Chondrocyte (in vitro differentiated cells): ENCODE data around the gene PFKP. TPM values are rescaled to one million over a fixed set of nuclear protein-coding genes. Genes with fewer than 3 reads are reported as not detected.

ENCODE experiments used
- DNase-seq: peaks from one replicate; pipeline ENCODE4 v3.0.0; 2021; ENCODE audit warnings: mixed read lengths, low spot score
- H3K27ac Mint-ChIP-seq: one replicate; pipeline ENCODE4 v1.8.0; 2021; ENCODE audit warnings: mild to moderate bottlenecking, moderate library complexity, mixed read lengths; ENCODE audit not compliant: unreplicated experiment
- H3K27me3 Mint-ChIP-seq: 2 replicates; pipeline ENCODE4 v1.8.0; 2021; ENCODE audit warnings: low read depth, mixed read lengths
- H3K36me3 Mint-ChIP-seq: 2 replicates; pipeline ENCODE4 v1.8.0; 2021; ENCODE audit warnings: low read depth, mixed read lengths
- H3K4me1 Mint-ChIP-seq: 2 replicates; pipeline ENCODE4 v1.8.0; 2021; ENCODE audit warnings: low read depth, mild to moderate bottlenecking, mixed read lengths
- H3K4me3 Mint-ChIP-seq: one replicate; pipeline ENCODE4 v1.8.0; 2021; ENCODE audit warnings: mild to moderate bottlenecking, moderate library complexity, mixed read lengths; ENCODE audit not compliant: unreplicated experiment
- H3K9me3 Mint-ChIP-seq: 2 replicates; pipeline ENCODE4 v1.8.0; 2021; ENCODE audit warnings: low read depth, mixed read lengths
- CTCF ChIP-seq: fragments of 200-600 bp; sonication (generic); IDR thresholded peaks from 2 replicates; pipeline ENCODE4 v1.5.0; 2021; ENCODE audit warnings: antibody characterized with exemption, mild to moderate bottlenecking, moderate library complexity
- total RNA-seq: library from RNA; stranded (reverse); gene quantifications from 3 replicates; pipeline ENCODE4 v1.2.1, GENCODE V29; 2021

Gene PFKP
- total RNA-seq, 1 donor from 2014 or later: 182 TPM

DNA sequence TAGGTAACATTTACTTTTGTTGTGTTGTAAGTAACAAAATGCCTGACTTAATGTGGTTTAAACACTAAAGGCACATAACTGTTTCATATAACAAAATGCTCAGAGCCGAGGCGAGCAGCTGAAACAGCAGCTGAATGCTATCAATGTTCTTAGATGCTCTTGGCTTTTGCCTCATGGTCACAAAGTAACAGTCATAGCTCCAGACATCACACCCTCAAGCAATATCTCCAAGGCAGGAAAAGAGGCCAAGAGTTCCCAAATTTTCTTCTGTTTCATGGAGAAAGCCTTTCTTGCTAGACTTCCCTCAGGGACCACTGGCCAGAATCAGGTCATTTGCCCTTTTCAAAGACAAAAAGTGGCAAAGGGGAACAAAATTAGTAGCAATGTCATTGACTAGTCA, 43.5 kb upstream of the PFKP start:
- Mint-ChIP-seq H3K27ac (no peak overlapping the region), H3K4me1 (peaks cover 20% of the 10 kb centered on the region)

GRCh38 chr10:3025026-3025683, 42.2 kb upstream of the PFKP start:
- H3K27ac Mint-ChIP-seq: no peak overlapping the region

More for the DNA sequence above, 43.5 kb upstream of the PFKP start:
- no peak overlapping the region for H3K4me3 Mint-ChIP-seq
- no peaks in the 10 kb centered on the region for H3K9me3 Mint-ChIP-seq
- no peaks in the 10 kb centered on the region for H3K36me3 Mint-ChIP-seq
- no peak for TF ChIP-seq CTCF
- no peak for DNase-seq
- H3K27me3 Mint-ChIP-seq: no peaks in the 10 kb centered on the region

DNA sequence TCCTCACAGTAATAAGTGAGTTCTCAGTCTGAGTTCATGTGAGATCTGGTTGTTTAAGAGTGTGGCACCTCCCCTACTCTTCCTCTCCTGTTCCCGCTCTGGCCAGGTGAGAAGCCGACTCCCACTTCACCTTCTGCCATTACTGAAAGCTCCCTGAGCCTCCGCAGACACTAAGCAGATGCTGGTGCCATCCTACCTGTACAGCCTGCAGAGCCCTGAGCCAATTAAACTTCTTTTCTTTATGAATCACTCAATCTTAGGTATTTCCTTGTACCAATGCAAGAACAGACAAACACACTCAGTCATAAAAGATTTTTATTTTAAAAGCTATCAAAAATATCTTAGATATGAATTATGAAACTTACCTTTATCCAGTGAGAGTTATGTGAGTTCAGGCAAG, 39.5 kb upstream of the PFKP start:
- Mint-ChIP-seq H3K27ac (no peak overlapping the region), H3K36me3 (no peaks in the 10 kb centered on the region), H3K4me1 (peaks cover 10% of the 10 kb centered on the region), H3K27me3 (no peaks in the 10 kb centered on the region), H3K9me3 (no peaks in the 10 kb centered on the region), H3K4me3 (no peak overlapping the region)
- no peak for DNase-seq
- TF ChIP-seq CTCF: no peak

More at GRCh38 chr10:3025026-3025683, 42.2 kb upstream of the PFKP start:
- Mint-ChIP-seq H3K36me3 (no peaks in the 10 kb centered on the region), H3K9me3 (no peaks in the 10 kb centered on the region), H3K4me3 (no peak overlapping the region), H3K4me1 (peaks cover 24% of the 10 kb centered on the region), H3K27me3 (no peaks in the 10 kb centered on the region)
- no peak for TF ChIP-seq CTCF
- no peak for DNase-seq

DNA sequence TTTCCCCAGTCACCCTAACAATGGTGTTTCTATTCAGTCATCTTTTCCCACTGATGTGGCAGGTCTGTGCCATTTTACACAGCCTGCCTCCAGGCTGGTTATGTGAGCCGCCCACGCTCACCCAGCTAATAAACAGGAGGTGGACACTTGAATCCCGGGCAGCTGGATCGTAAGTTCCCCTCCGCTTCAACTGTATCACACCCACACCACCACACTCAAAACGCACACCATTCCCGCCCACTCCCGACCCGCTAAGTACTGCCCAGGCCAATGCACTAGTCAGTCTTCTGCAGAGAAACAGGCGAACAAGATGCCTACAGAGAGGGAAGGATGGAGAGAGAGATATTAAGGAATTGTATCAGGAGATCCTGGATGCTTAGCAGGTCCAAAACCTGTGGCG, 38.9 kb upstream of the PFKP start:
- no peaks in the 10 kb centered on the region for H3K27me3 Mint-ChIP-seq
- TF ChIP-seq CTCF: no peak

GRCh38 chr10:3030765-3031164, 36.6 kb upstream of the PFKP start:
- Mint-ChIP-seq H3K4me1 (peaks cover 10% of the 10 kb centered on the region), H3K27me3 (no peaks in the 10 kb centered on the region), H3K36me3 (no peaks in the 10 kb centered on the region), H3K4me3 (no peak overlapping the region), H3K9me3 (no peaks in the 10 kb centered on the region), H3K27ac (no peak overlapping the region)
- no peak for DNase-seq
- no peak for TF ChIP-seq CTCF

More for the DNA sequence above, 38.9 kb upstream of the PFKP start:
- Mint-ChIP-seq H3K4me3 (no peak overlapping the region), H3K27ac (no peak overlapping the region), H3K9me3 (no peaks in the 10 kb centered on the region), H3K4me1 (peaks cover 10% of the 10 kb centered on the region), H3K36me3 (no peaks in the 10 kb centered on the region)
- DNase-seq: no peak
